ENCODE results near the gene TRAP1.

The TRAP1 gene

DNA sequence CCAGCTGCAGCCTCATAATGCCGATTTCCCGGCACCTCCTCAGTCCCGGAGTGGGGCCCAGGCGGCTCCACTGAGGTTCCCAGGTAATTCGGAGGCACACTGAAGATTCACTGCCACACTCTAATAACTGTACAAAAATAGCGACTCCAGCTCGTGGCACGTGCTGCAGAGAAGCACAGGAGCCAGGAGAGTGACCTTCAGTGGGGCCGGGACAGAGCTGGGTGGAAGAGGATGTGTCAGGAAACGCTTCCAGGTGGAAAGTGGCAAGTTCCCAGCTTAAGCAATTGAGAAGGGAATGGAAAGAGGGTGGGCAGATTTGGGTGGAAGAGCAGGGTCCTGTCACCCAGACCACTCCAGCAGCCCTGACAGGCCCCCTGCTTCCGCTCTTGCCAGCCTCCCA, 3.1 kb upstream of the TRAP1 start:
- H3K27me3 ChIP-seq (ENCODE audit: low read length), result no peaks in the 10 kb centered on the region
- H3K4me3 ChIP-seq (ENCODE audit: insufficient read depth, low read length, poor library complexity, severe bottlenecking), result no peak overlapping the region
- no peaks in the 10 kb centered on the region for H3K9me3 ChIP-seq (ENCODE audit: insufficient read depth, low read length)
- H2AFZ ChIP-seq (ENCODE audit: low read depth, low read length, severe bottlenecking), result no peak overlapping the region
- no peaks in the 10 kb centered on the region for H3F3A ChIP-seq (ENCODE audit: insufficient read depth)
- H3K4me2 ChIP-seq (ENCODE audit: low read depth, low read length, poor library complexity, severe bottlenecking), result no peak overlapping the region
- no peaks in the 10 kb centered on the region for H3K36me3 ChIP-seq (ENCODE audit: low read length)
- H3K9me2 ChIP-seq (replicated peaks; ENCODE audit: insufficient read depth, low read length), result no peaks in the 10 kb centered on the region
- no peak overlapping the region for H3K27ac ChIP-seq (ENCODE audit: low read depth, low read length)
- H4K20me1 ChIP-seq (ENCODE audit: low read depth, low read length), result no peaks in the 10 kb centered on the region
- TF ChIP-seq EZH2phosphoT487 (conservative IDR thresholded peaks at IDR 0.05; ENCODE audit: low read length), result no peak
- no peak for TF ChIP-seq CTCF (IDR thresholded peaks at IDR 0.05; ENCODE audit: insufficient read depth, low read length, poor library complexity, severe bottlenecking)
- peaks cover 19% of the 10 kb centered on the region for H3K79me2 ChIP-seq (ENCODE audit: insufficient read depth, low read length)
- H3K9ac ChIP-seq (ENCODE audit: low read length), result no peak overlapping the region

GRCh38 chr16:3718628-3719027, 1.3 kb upstream of the TRAP1 start:
- H2AFZ ChIP-seq (ENCODE audit: low read depth, low read length, severe bottlenecking), result no peak overlapping the region
- no peak overlapping the region for H3K9ac ChIP-seq (ENCODE audit: low read length)
- no peaks in the 10 kb centered on the region for H3K9me2 ChIP-seq (replicated peaks; ENCODE audit: insufficient read depth, low read length)
- TF ChIP-seq CTCF (IDR thresholded peaks at IDR 0.05; ENCODE audit: insufficient read depth, low read length, poor library complexity, severe bottlenecking) (no peak), EZH2phosphoT487 (conservative IDR thresholded peaks at IDR 0.05; ENCODE audit: low read length) (no peak)
- H3K4me2 ChIP-seq (ENCODE audit: low read depth, low read length, poor library complexity, severe bottlenecking), result no peak overlapping the region
- H3K4me3 ChIP-seq (ENCODE audit: insufficient read depth, low read length, poor library complexity, severe bottlenecking), result no peak overlapping the region
- no peaks in the 10 kb centered on the region for H3F3A ChIP-seq (ENCODE audit: insufficient read depth)
- no peaks in the 10 kb centered on the region for H3K27me3 ChIP-seq (ENCODE audit: low read length)
- no peaks in the 10 kb centered on the region for H3K36me3 ChIP-seq (ENCODE audit: low read length)
- no peaks in the 10 kb centered on the region for H3K9me3 ChIP-seq (ENCODE audit: insufficient read depth, low read length)
- H3K27ac ChIP-seq (ENCODE audit: low read depth, low read length), result no peak overlapping the region
- no peaks in the 10 kb centered on the region for H4K20me1 ChIP-seq (ENCODE audit: low read depth, low read length)
- H3K79me2 ChIP-seq (ENCODE audit: insufficient read depth, low read length), result peaks cover 36% of the 10 kb centered on the region

- TF ChIP-seq CTCF (IDR thresholded peaks at IDR 0.05; ENCODE audit: insufficient read depth, low read length, poor library complexity, severe bottlenecking) (no peak), EZH2phosphoT487 (conservative IDR thresholded peaks at IDR 0.05; ENCODE audit: low read length) (no peak)
- H3K4me3 ChIP-seq (ENCODE audit: insufficient read depth, low read length, poor library complexity, severe bottlenecking), result peak overlapping the region; percentile 72
- peaks cover 43% of the 10 kb centered on the region for H3K79me2 ChIP-seq (ENCODE audit: insufficient read depth, low read length)
Observed at GRCh38 chr16:3718019-3718391, 681 bp upstream of the TRAP1 start.

More at GRCh38 chr16:3718019-3718391, 681 bp upstream of the TRAP1 start:
- H3K9ac ChIP-seq (ENCODE audit: low read length), result peak overlapping the region; percentile 94
- H3K9me3 ChIP-seq (ENCODE audit: insufficient read depth, low read length), result no peaks in the 10 kb centered on the region
- H4K20me1 ChIP-seq (ENCODE audit: low read depth, low read length), result no peaks in the 10 kb centered on the region
- H3F3A ChIP-seq (ENCODE audit: insufficient read depth), result no peaks in the 10 kb centered on the region
- H3K36me3 ChIP-seq (ENCODE audit: low read length), result no peaks in the 10 kb centered on the region
- no peaks in the 10 kb centered on the region for H3K9me2 ChIP-seq (replicated peaks; ENCODE audit: insufficient read depth, low read length)
- peak overlapping the region; percentile 28; the same call in 1 of the 2 replicates for H3K27ac ChIP-seq (ENCODE audit: low read depth, low read length)
- no peaks in the 10 kb centered on the region for H3K27me3 ChIP-seq (ENCODE audit: low read length)
- H3K4me2 ChIP-seq (ENCODE audit: low read depth, low read length, poor library complexity, severe bottlenecking), result peak overlapping the region; percentile 63
- peak overlapping the region; percentile 85 for H2AFZ ChIP-seq (ENCODE audit: low read depth, low read length, severe bottlenecking)
